ENCODE measurements around the gene H6PD. TPM values are rescaled to one million over a fixed set of nuclear protein-coding genes. Genes with fewer than 3 reads are reported as not detected.

Gene H6PD
- total and polyA plus RNA-seq, 8 donors: 8.7 to 34.2 (median 16.1) TPM

- ATAC-seq (peak; percentile 62 to 90 (median 84)), FAIRE-seq (no peak), DNase-seq (peak in 5 of 6 donors; percentile 42 to 73 (median 59))
- Histone ChIP-seq H3K4me3 (no peak overlapping the region), H3K27ac (no peak overlapping the region), H3K9me3 (no peaks in the 10 kb centered on the region), H3K36me3 (no peaks in the 10 kb centered on the region), H3K4me1 (no peaks in the 10 kb centered on the region), H3K27me3 (peaks cover 0 to 3% (median 0%) of the 10 kb centered on the region in 4 donors)
- 19 to 22% methylated on average over 31 of the region's 31 CpGs for WGBS, 2 donors
- intact Hi-C loops (cut with DNase I): loop anchor here in 2 of 3 donors (5.0 kb wide), 2 partner anchors 54 to 84 kb away; no protein-coding TSS in a partner anchor
- peak; percentile 24 to 73 (median 59) for TF ChIP-seq CTCF (IDR thresholded peaks at IDR 0.05)
These were observed 38.2 kb upstream of the H6PD start for GRCh38 chr1:9196129-9197040.

GRCh38 chr1:9197186-9198099 lies 37.1 kb upstream of the H6PD start:
- intact Hi-C loops (cut with DNase I): loop anchor here in 2 of 3 donors (5.0 kb wide), 2 partner anchors 55 to 85 kb away; no protein-coding TSS in a partner anchor
- FAIRE-seq (no peak), ATAC-seq (no peak), DNase-seq (no peak)
- no peaks in the 10 kb centered on the region for H3K9me3 ChIP-seq
- H3K27ac ChIP-seq: no peak overlapping the region
- WGBS, 2 donors: 64 to 75% methylated on average over 22 of the region's 22 CpGs
- no peak overlapping the region for H3K4me3 ChIP-seq
- H3K36me3 ChIP-seq: no peaks in the 10 kb centered on the region
- H3K27me3 ChIP-seq: peaks cover 0 to 5% (median 0%) of the 10 kb centered on the region in 4 donors
- H3K4me1 ChIP-seq: no peaks in the 10 kb centered on the region
- no peak for TF ChIP-seq CTCF (IDR thresholded peaks at IDR 0.05)

- no peak overlapping the region for H3K27ac ChIP-seq
- no peaks in the 10 kb centered on the region for H3K4me1 ChIP-seq
- DNase-seq (no peak), FAIRE-seq (no peak), ATAC-seq (no peak)
- H3K4me3 ChIP-seq: no peak overlapping the region
- intact Hi-C loops (cut with DNase I): loop anchor here in 2 of 3 donors (5.0 kb wide), 2 partner anchors 56 to 86 kb away; no protein-coding TSS in a partner anchor
- no peak for TF ChIP-seq CTCF (IDR thresholded peaks at IDR 0.05)
- peaks cover 0 to 7% (median 0%) of the 10 kb centered on the region in 4 donors for H3K27me3 ChIP-seq
- 14 to 22% methylated on average over 40 to 54 of the region's 54 CpGs for WGBS, 2 donors
- H3K36me3 ChIP-seq: no peaks in the 10 kb centered on the region
- no peaks in the 10 kb centered on the region for H3K9me3 ChIP-seq
These were observed 35.8 kb upstream of the H6PD start for GRCh38 chr1:9198538-9199361.

GRCh38 chr1:9200441-9200840 lies 34.1 kb upstream of the H6PD start:
- TF ChIP-seq CTCF (IDR thresholded peaks at IDR 0.05): no peak
- DNase-seq (no peak), FAIRE-seq (no peak), ATAC-seq (no peak)
- Histone ChIP-seq H3K4me1 (no peaks in the 10 kb centered on the region), H3K27ac (no peak overlapping the region), H3K27me3 (peaks cover 0 to 7% (median 0%) of the 10 kb centered on the region in 4 donors), H3K36me3 (no peaks in the 10 kb centered on the region), H3K4me3 (no peak overlapping the region), H3K9me3 (no peaks in the 10 kb centered on the region)
- intact Hi-C loops (cut with DNase I): no loop called here
- WGBS, 2 donors: 52 to 63% methylated on average over 7 of the region's 7 CpGs
